ENCODE data around the gene STK39.

STK39 gene

DNA sequence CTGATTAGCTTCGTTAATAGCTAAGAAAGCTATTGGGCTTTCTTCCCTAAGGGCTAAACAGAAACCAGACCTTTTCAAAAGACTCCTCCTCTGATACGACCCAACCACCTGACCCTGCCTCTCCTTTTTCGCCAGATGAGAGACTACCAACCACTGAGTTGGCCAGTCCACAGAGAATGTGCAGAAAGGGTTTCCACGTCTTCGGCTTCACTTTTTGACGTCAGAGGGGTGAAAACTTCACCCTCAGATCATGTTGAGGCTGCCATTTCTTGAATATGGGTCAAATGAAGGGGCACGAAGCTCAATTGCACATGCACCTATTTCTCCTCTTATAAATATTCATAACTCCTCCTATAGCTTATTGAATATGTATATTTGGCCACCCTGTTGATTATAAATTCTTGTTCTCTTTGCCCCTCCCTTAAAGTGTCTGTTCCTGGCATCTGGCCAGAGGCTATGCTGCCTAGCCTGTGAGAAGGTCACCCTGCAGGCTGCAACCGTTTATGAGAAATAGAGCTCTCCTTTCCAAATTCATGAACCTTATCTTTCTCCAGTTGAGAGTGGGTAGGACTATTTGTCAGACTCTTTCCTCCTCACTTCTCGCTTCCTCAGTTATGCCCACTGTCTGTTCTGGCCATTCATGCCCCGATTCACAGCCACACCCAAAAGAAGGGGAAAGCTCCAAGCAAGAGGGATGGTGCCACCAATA, 301.6 kb downstream of the STK39 start:
- DNase-seq = no peak

DNA sequence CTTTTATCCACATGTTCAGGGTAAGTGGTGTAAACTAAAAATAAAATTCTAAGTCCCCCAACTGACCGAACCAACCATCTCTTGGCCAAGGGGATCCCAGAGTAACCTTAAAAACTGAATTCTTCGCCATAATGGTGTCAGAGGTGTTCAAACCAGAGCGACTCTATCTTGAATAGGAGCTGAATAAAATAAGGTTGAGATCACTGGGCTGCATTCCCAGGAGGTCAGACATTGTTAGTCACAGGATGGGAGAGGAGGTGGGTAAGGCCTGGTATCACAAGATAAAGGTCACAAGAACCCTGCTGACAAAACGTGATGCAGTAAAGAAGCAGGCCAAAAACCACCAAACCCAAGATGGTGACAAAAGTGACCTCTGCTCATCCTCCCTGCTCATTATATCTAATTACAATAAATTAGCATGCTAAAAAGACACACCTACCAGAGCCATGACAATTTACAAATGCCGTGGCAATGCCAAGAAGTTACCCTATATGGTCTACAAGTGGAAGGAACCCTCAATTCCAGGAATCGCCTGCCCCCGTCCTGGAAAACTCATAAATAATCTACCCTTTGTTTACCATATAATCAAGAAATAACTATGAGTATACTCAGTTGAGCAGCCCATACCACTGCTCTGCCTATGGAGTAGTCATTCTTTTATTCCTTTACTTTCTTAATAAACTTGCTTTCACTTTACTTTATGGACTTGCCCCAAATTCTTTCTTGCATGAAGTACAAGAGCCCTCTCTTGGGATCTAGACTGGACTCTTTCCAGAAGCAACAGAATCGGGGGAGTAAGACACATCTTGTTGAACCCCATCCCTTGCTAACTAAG, 302.4 kb downstream of the STK39 start:
- DNase-seq = no peak

GRCh38 chr2:167943897-167944296, 303.5 kb downstream of the STK39 start:
- no peak for DNase-seq

DNA sequence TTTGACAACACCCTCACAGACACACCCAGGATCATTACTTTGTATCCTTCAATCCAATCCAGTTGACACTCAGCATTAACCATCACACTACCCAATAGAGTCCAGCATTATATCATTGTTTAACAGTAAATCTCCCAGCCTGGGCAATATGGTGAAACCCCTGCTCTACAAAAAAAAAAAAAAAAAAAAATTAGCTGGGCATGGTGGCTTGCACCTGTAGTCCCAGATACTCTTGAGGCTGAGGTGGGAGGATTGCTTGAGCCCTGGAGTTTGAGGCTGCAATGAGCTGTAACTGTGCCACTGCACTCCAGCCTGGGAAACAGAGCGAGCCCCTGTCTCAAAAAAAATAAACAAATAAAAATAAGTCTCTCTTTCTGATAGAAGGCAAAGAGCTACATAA, 304.0 kb downstream of the STK39 start:
- DNase-seq = no peak

DNA sequence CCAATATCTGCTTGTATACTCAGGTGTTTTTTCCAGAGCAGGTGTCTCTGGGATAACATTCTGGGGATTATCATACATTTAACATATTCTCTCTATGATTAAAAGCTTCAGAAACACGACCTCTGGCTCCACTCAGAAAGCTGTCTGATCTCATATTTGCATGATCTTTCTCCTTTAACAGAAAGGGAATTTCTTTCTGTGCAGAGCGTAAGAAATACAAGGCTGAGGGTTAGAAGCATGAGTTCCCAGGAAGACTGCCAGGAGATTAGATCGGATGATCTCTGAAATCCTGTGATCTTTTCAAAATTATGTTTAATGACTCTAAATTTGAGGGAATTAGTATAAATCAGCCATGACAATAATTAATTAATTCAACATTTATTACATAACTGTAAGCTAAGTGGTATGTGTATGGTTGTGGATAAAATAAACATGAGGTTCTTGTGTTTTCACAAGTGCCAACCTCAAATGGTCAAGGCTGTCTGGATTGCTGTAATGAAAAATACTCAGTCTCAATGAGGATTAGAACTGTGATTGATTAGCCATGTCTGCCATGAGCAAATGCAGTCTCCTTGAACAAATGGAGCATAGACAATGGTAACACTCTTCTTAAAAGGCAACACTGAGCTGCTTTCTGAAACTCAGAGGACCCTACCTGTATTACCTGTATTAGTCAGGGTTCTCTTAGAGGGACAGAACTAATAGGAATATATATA, 304.9 kb downstream of the STK39 start:
- no peak for DNase-seq

GRCh38 chr2:167941604-167942003, 305.8 kb downstream of the STK39 start:
- DNase-seq = no peak

GRCh38 chr2:167940734-167941507, 306.5 kb downstream of the STK39 start:
- no peak for DNase-seq

- DNase-seq = no peak
Observed at GRCh38 chr2:167940346-167940725, 307.1 kb downstream of the STK39 start.

- peak; percentile 43 to 54 for DNase-seq
Observed at GRCh38 chr2:167939514-167940345, 307.7 kb downstream of the STK39 start.

DNA sequence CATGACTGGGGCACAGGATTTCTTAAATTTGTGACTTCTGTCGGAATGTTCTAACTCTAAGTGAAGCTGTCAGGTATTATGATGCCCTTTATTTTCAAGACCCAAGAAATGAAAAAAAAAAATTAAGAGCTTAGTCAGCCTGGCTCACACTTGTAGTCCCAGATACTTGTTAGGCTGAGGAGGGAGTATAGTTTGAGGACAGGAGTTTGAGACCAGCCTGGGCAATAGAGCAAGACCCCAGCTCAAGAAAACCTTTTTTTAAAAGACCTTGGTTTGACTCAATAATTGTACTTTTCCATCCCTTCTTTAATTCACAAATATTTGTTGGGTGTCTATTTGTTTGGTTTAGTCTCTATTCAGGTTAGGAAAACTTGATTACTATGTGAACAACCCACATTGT, 310.0 kb downstream of the STK39 start:
- DNase-seq = no peak

GRCh38 chr2:167935803-167936110, 311.6 kb downstream of the STK39 start:
- DNase-seq = no peak

DNA sequence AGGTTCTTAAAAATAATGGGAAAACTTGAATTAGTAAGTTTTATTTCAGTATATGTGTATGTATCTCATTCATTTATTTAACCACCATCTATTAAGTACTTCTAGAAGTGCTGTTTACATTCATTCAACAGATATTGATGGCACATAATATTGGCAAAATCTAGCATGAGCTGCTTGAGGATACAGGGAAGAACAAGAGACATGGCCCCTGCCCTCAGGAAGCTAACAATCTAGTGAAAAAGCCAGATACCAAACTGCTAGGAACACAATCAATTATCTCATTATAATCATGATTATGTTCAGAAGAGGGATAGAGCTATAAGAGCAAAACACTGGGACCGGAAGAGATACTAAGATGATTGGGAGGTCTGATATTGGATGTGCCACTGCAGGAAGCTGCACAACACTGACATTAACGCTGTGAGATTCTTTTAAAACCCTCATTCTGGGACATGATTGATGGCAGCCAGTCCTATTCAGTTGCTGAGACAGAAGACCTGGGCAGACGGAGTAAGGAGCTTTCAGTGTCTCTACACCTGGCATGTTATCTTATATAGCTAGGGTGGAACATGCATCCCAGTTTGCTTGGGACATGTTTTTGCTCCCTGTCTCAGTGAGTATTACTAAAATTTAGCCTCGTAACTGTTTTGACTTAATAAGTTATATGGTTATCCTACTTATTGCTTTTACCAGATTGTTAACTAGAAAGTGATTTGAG, 314.1 kb downstream of the STK39 start:
- no peak for DNase-seq

DNA sequence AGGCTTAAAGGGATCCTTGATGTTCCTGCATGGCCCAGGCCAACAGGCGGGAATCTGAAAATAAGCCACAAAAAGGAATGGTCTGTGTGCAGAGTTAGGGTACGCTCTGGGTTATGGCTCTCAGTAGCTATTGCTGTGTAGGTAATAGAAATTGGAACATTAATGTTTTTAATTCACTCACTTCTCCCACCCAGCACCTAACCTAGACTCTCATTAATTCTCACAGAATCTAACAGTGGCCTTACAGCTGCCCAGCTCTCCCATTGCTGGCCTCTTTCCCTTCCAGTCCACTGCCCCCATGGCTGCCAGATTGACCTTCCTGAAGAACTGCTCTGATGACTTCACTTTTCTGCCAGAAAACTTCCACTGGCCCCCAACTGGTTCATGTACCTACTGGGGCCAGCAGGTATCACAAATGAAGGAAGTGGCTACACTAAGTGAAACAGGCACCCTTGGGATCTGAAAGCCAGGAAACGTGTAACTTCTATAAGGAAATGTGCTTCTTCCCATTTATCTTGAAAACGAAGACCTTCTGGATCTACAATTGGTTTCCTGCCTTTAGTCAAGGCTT, 315.2 kb downstream of the STK39 start:
- DNase-seq = no peak

- no peak for DNase-seq
Observed at GRCh38 chr2:167929484-167929883, 317.9 kb downstream of the STK39 start.

DNA sequence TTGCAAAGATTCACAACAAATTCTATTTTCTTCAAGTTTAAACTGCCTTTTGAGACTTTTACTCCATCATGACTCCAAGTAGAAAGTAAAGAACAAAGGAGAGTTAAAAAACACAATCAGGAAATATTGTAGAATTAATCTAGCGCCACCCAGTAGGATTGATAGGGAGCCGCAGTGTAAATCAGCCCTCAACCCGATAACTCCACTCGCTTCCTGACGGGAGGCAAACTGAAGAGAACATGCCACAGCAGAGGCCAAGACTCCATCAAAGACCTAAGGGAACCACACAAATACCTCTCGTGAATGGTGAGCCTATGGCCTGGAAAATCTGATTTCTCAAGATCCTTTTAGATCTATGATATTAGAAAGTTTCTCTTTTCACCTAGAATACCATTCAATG, 319.0 kb downstream of the STK39 start:
- no peak for DNase-seq

- no peak for DNase-seq
Observed at GRCh38 chr2:167925758-167926157, 321.6 kb downstream of the STK39 start.

DNA sequence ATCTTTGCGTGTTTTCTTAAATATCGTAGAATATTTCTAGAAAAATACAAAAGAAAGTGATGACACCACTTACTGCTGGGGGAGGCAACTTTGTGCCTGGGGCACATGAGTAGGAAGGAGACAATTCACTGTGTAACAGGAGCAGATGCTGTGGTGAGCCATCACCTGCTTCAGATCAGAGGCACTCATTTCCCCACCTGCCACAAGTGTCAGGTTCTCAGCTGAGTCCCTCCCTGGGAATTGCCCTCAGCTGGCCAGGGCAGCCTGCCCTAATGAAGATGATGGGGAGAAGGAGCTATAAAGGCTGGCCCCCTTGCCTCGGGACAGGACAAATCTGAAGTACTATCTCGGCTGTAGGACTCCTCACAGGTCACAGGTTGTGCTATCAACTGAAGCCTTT, 322.8 kb downstream of the STK39 start:
- no peak for DNase-seq

DNA sequence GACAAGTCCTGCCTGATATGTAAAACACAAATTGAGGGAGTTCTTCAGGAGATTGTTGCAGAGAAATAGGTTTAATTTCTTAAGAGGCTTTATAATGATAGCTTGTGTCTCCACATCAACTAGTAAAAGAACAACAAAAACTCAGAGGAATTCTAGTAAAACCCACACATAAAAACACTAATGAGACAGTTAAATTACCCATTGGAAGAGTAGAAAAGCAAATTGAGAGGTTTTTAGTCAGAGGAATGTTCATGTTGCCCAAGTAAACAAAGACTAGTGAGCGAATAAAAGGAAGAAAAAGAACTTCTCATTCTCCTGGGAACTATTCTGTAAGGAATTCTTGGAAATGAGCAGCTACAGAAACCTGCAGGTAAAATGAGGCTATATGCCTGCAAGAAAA, 330.6 kb downstream of the STK39 start:
- no peak for DNase-seq

DNA sequence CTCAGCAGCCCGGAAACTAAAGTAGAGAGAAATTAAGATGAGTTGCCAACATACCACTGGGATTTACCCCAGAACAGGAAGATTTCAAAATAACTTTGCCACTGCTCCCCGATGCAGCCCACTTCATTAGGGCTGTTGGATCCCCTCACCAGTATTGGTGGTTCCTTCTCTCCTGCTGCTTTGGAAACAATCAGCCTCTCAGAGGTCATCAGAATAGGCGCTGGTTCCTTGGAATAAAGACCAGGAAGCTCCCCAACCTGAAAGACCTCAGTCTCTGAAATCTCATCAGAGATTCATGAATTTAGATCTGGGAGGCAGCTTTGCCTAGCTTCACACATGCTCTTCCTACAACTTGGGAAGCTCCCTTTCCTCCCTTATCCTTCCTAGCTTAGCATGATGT, 332.4 kb downstream of the STK39 start:
- DNase-seq = no peak

DNA sequence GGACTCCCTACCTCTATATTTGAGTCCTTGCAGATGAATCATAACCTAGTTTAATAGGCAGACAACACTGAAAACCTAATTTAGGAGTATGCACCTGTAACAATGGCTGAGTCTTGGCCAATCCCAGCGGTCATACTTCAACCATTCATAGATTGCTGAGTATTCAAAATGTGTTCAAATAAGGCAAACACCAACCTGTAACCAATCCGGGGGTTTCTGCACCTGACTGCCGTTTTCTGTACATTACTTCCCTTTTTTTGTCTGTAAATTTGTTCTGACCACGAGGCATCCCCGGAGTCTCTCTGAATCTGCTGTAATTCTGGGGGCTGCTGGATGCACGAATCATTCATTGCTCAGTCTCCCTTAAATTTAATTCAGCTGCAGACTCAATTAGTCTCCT, 338.6 kb downstream of the STK39 start:
- no peak for DNase-seq

DNA sequence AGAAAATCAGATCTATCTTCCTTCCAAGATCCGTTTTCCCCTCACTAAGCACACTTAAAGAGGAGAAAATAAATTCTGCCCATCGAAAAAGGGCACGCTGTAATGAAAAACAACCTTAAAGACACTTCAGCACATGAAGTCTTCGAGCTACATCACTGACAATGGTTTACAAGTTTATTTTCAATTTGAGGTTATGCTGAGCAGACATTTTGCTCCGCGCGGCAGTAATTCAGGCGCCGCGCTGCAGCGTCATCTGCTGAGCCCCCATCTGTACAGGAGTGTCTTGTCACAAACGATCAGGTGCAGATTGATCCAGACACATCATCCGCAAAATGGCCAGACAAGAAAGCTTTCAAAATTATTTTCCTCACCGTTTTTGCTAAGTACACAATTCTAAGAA, 341.7 kb downstream of the STK39 start:
- DNase-seq = no peak

All from inflammatory macrophage (primary cell).